Liver (tissue), 9 donors: ENCODE results near the gene SLC36A3. TPM values are rescaled to one million over a fixed set of nuclear protein-coding genes. Genes with fewer than 3 reads are reported as not detected.
A peak's percentile ranks its signal among the peaks of the same experiment; 100 is the strongest.

Source experiments
- DNase-seq: peaks from one replicate; pipeline ENCODE4 v3.0.0-alpha.2; 2017; ENCODE audit warnings: low spot score
- H3K27ac ChIP-seq, 2 donors: one replicate each; pipeline ENCODE4 v1.7.0; 2013; ENCODE audit warnings: inconsistent platforms in 2 of 2, low read length in 2 of 2, control low read depth in 1 of 2, low read depth in 1 of 2, mild to moderate bottlenecking in 1 of 2
- H3K27me3 ChIP-seq, 4 donors: one replicate each; pipeline versions ENCODE4 v1.6.1 to v1.7.0; 2013; ENCODE audit warnings: low read length in 3 of 4, inconsistent platforms in 1 of 4, mild to moderate bottlenecking in 1 of 4, moderate library complexity in 1 of 4; ENCODE audit not compliant: control insufficient read depth in 4 of 4, insufficient read depth in 4 of 4
- H3K36me3 ChIP-seq, 4 donors: one replicate each; pipeline versions ENCODE4 v1.6.1 to v1.7.0; 2013; ENCODE audit warnings: low read length in 3 of 4, mild to moderate bottlenecking in 3 of 4, low read depth in 1 of 4, moderate library complexity in 1 of 4; ENCODE audit not compliant: control insufficient read depth in 4 of 4, insufficient read depth in 3 of 4
- H3K4me1 ChIP-seq, 4 donors: one replicate each; pipeline versions ENCODE4 v1.6.1 to v1.7.0; 2013; ENCODE audit warnings: low read length in 3 of 4, mild to moderate bottlenecking in 3 of 4, moderate library complexity in 1 of 4; ENCODE audit not compliant: control insufficient read depth in 4 of 4, insufficient read depth in 4 of 4
- H3K4me3 ChIP-seq, 3 donors: one replicate each; pipeline versions ENCODE4 v1.6.1 to v1.7.0; 2013; ENCODE audit warnings: low read length in 3 of 3, control low read depth in 1 of 3, low read depth in 1 of 3, mild to moderate bottlenecking in 1 of 3
- H3K9ac ChIP-seq, 2 donors: one replicate each; pipeline ENCODE4 v1.7.0; 2013; ENCODE audit warnings: low read length in 2 of 2, mild to moderate bottlenecking in 2 of 2, moderate library complexity in 2 of 2, control low read depth in 1 of 2, low read depth in 1 of 2
- H3K9me3 ChIP-seq, 4 donors: one replicate each; pipeline versions ENCODE4 v1.6.1 to v1.7.0; 2013; ENCODE audit warnings: low read length in 3 of 4; ENCODE audit not compliant: control insufficient read depth in 4 of 4
- EGR1 ChIP-seq, 2 donors: IDR thresholded peaks; 2 replicates each; pipeline ENCODE4 v1.6.1; 2016 to 2018; ENCODE audit warnings: antibody characterized with exemption in 2 of 2, low read depth in 2 of 2
- FOXA1 ChIP-seq: IDR thresholded peaks from 2 replicates; pipeline ENCODE4 v1.6.1; 2016; ENCODE audit warnings: antibody characterized with exemption
- FOXA2 ChIP-seq: IDR thresholded peaks from 2 replicates; pipeline ENCODE4 v1.6.1; 2016; ENCODE audit warnings: antibody characterized with exemption
- GABPA ChIP-seq, 2 donors: IDR thresholded peaks in 1 of 2; conservative IDR thresholded peaks in 1 of 2; 2 replicates each; pipeline ENCODE4 v1.6.1; 2016; ENCODE audit warnings: antibody characterized with exemption in 2 of 2, mild to moderate bottlenecking in 1 of 2, moderate library complexity in 1 of 2
- HNF4A ChIP-seq, 2 donors: conservative IDR thresholded peaks; 2 replicates each; pipeline ENCODE4 v1.6.1; 2016; ENCODE audit warnings: antibody characterized with exemption in 2 of 2, mild to moderate bottlenecking in 2 of 2
- HNF4G ChIP-seq: IDR thresholded peaks from 2 replicates; pipeline ENCODE4 v1.6.1; 2016; ENCODE audit warnings: antibody characterized with exemption
- JUND ChIP-seq, 2 donors: IDR thresholded peaks; 2 replicates each; pipeline ENCODE4 v1.6.1; 2016; ENCODE audit warnings: antibody characterized with exemption in 2 of 2
- NR2F2 ChIP-seq: IDR thresholded peaks from 2 replicates; pipeline ENCODE4 v1.6.1; 2016; ENCODE audit warnings: antibody characterized with exemption
- RAD21 ChIP-seq, 2 donors: IDR thresholded peaks; 2 replicates each; pipeline ENCODE4 v1.6.1; 2016; ENCODE audit warnings: antibody characterized with exemption in 2 of 2, mild to moderate bottlenecking in 2 of 2
- RXRA ChIP-seq, 2 donors: IDR thresholded peaks; 2 replicates each; pipeline ENCODE4 v1.6.1; 2017 to 2018; ENCODE audit warnings: antibody characterized with exemption in 2 of 2, mild to moderate bottlenecking in 1 of 2
- SP1 ChIP-seq: IDR thresholded peaks from 2 replicates; pipeline ENCODE4 v1.6.1; 2018; ENCODE audit warnings: antibody characterized with exemption, mild to moderate bottlenecking
- TAF1 ChIP-seq: conservative IDR thresholded peaks from 2 replicates; pipeline ENCODE4 v1.6.1; 2016; ENCODE audit warnings: antibody characterized with exemption, mild to moderate bottlenecking
- YY1 ChIP-seq: IDR thresholded peaks from 2 replicates; pipeline ENCODE4 v1.6.1; 2016; ENCODE audit warnings: antibody characterized with exemption, mild to moderate bottlenecking
- WGBS: extraction: QIAGEN DNeasy Blood & Tissue Kit; methylation state at CpG from one replicate; pipeline ENCODE4 v1.1.7; 2013; 5-methylcytosine and 5-hydroxymethylcytosine counted together
- polyA plus RNA-seq, 2 donors: library from polyadenylated mRNA; stranded (reverse) in 1 of 2; unstranded in 1 of 2; fragments of 200-250 nt in 1 of 2; fragments of >200 nt in 1 of 2; fragmentation: Nextera tagmentation in 1 of 2; extraction: Ambion mirVana in 1 of 2; gene quantifications; one replicate each; pipeline versions ENCODE4 v1.2.1 to v1.2.3, GENCODE V29; 2013 to 2015
- total RNA-seq, 2 donors: library from RNA; depleted of rRNA; stranded (reverse); fragments of >200 nt; gene quantifications; one replicate each; pipeline ENCODE4 v1.2.3, GENCODE V29; 2014
- TF ChIP-seq, protein P1 (sequence below): IDR thresholded peaks from 2 replicates; pipeline ENCODE4 v1.6.1; 2016; ENCODE audit warnings: antibody characterized with exemption, mild to moderate bottlenecking
- TF ChIP-seq, protein P2 (sequence below): IDR thresholded peaks from 2 replicates; pipeline ENCODE4 v1.6.1; 2016; ENCODE audit warnings: antibody characterized with exemption
- TF ChIP-seq, protein P3 (sequence below): IDR thresholded peaks from 2 replicates; pipeline ENCODE4 v1.6.1; 2016; ENCODE audit warnings: antibody characterized with exemption
- TF ChIP-seq, protein P4 (sequence below): IDR thresholded peaks from 2 replicates; pipeline ENCODE4 v1.6.1; 2016; ENCODE audit warnings: antibody characterized with exemption
- TF ChIP-seq, protein P5 (sequence below): fragments of 150-350 bp; IDR thresholded peaks from 2 replicates; pipeline ENCODE4 v1.5.1; 2017; ENCODE audit warnings: improper control_type of control experiment, low read depth, low read length; ENCODE audit not compliant: missing input control
- donor health status: healthy.
- donor health status: healthy.
- donor health status: healthy.
- donor health status: healthy.
- donor health status: healthy.

Gene SLC36A3
- total and polyA plus RNA-seq, 4 donors, result not detected

DNA sequence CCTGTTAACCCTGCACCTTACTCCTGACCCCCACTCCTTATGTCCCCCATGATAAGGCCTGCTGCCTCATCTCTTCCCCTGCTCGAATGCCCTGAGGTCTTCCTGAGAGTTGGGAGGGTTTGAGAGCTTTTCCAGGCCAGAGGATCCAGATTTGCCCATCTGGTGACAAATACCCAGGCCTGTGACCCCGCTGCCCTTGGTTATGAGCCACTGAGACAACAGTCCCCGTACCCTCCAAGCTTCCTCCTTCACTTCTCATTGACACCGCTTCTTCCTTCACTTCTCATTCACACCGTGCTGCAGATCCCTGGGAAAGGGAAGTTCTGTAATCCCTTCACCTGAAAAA is 50.0 kb downstream of the SLC36A3 start (continued):
- TF ChIP-seq, protein P1, sequence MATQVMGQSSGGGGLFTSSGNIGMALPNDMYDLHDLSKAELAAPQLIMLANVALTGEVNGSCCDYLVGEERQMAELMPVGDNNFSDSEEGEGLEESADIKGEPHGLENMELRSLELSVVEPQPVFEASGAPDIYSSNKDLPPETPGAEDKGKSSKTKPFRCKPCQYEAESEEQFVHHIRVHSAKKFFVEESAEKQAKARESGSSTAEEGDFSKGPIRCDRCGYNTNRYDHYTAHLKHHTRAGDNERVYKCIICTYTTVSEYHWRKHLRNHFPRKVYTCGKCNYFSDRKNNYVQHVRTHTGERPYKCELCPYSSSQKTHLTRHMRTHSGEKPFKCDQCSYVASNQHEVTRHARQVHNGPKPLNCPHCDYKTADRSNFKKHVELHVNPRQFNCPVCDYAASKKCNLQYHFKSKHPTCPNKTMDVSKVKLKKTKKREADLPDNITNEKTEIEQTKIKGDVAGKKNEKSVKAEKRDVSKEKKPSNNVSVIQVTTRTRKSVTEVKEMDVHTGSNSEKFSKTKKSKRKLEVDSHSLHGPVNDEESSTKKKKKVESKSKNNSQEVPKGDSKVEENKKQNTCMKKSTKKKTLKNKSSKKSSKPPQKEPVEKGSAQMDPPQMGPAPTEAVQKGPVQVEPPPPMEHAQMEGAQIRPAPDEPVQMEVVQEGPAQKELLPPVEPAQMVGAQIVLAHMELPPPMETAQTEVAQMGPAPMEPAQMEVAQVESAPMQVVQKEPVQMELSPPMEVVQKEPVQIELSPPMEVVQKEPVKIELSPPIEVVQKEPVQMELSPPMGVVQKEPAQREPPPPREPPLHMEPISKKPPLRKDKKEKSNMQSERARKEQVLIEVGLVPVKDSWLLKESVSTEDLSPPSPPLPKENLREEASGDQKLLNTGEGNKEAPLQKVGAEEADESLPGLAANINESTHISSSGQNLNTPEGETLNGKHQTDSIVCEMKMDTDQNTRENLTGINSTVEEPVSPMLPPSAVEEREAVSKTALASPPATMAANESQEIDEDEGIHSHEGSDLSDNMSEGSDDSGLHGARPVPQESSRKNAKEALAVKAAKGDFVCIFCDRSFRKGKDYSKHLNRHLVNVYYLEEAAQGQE, result no peak
- TF ChIP-seq, protein P2, sequence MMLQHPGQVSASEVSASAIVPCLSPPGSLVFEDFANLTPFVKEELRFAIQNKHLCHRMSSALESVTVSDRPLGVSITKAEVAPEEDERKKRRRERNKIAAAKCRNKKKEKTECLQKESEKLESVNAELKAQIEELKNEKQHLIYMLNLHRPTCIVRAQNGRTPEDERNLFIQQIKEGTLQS, result no peak
- TF ChIP-seq RAD21 (IDR thresholded peaks at IDR 0.05), result no peak
- TF ChIP-seq HNF4G, result no peak
- TF ChIP-seq TAF1, result no peak
- TF ChIP-seq FOXA2, result no peak
- no peak for TF ChIP-seq RXRA (IDR thresholded peaks at IDR 0.05)
- TF ChIP-seq, protein P3, sequence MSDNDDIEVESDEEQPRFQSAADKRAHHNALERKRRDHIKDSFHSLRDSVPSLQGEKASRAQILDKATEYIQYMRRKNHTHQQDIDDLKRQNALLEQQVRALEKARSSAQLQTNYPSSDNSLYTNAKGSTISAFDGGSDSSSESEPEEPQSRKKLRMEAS, result no peak

DNA sequence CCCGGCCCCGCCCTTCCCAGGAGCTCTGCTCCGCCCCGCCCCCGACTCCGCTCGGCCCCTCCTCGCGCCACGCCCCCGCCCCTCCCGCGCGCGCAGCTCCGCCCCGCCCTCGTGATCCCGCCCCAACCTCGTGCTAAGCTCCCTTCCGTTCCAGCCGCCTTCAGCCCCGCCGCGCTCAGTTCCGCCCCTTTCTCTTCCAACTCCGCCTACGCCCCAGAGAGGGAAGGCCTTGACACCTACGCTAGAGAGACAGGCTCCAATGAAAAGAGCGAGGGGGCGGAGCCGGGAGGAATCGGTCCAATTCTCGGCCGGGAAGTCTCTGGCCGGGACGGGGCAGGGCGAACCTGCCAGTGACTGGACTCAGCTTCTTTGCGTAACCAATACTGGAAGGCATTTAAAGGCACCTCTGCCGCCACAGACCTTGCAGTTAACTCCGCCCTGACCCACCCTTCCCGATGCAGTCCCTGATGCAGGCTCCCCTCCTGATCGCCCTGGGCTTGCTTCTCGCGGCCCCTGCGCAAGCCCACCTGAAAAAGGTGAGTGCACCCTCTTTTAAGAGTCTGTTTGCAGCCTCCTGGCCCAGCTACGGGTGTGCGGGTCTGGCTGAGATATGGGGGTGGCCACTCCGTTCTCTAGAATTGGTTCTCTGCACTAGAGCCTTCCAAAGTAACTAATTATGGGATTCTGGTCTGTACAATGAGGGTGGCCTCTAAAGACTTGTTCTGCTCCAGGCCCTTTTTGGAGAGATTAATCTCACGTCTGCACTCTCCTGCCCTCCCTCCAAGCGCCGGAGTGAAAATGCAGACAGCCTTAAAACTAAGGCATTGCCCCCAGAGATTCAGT is 50.6 kb downstream of the SLC36A3 start, which contains the start of gene GM2A:
Gene GM2A (plus strand): TSS at position 424 of the 843 bp plus-strand sequence. CDS start 32 bp downstream, at position 456.
- Histone ChIP-seq H3K9ac (peak within 1 kb of the TSS; percentile 62 to 88), H3K9me3 (no peaks in the 10 kb centered on the region), H3K27me3 (no peaks in the 10 kb centered on the region), H3K27ac (peak within 1 kb of the TSS; percentile 84 to 86), H3K36me3 (no peaks in the 10 kb centered on the region), H3K4me1 (peaks cover 8 to 42% (median 32%) of the 10 kb centered on the region in 4 donors), H3K4me3 (peak within 1 kb of the TSS; percentile 66 to 89 (median 86))
- peak; percentile 99 for DNase-seq
- peak; percentile 54 to 61 for TF ChIP-seq RAD21 (IDR thresholded peaks at IDR 0.05)
- TF ChIP-seq, protein P4, sequence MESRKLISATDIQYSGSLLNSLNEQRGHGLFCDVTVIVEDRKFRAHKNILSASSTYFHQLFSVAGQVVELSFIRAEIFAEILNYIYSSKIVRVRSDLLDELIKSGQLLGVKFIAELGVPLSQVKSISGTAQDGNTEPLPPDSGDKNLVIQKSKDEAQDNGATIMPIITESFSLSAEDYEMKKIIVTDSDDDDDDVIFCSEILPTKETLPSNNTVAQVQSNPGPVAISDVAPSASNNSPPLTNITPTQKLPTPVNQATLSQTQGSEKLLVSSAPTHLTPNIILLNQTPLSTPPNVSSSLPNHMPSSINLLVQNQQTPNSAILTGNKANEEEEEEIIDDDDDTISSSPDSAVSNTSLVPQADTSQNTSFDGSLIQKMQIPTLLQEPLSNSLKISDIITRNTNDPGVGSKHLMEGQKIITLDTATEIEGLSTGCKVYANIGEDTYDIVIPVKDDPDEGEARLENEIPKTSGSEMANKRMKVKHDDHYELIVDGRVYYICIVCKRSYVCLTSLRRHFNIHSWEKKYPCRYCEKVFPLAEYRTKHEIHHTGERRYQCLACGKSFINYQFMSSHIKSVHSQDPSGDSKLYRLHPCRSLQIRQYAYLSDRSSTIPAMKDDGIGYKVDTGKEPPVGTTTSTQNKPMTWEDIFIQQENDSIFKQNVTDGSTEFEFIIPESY, result peak; percentile 96
- TF ChIP-seq EGR1 (IDR thresholded peaks at IDR 0.05; ENCODE audit: low read depth in 2 of 2), result peak; percentile 94 to 98
- TF ChIP-seq FOXA1, result peak; percentile 73
- peak; percentile 34 for TF ChIP-seq FOXA2
- TF ChIP-seq HNF4G, result no peak
- TF ChIP-seq RXRA (IDR thresholded peaks at IDR 0.05), result peak; percentile 51 to 60
- no peak for TF ChIP-seq TAF1
- TF ChIP-seq, protein P5, sequence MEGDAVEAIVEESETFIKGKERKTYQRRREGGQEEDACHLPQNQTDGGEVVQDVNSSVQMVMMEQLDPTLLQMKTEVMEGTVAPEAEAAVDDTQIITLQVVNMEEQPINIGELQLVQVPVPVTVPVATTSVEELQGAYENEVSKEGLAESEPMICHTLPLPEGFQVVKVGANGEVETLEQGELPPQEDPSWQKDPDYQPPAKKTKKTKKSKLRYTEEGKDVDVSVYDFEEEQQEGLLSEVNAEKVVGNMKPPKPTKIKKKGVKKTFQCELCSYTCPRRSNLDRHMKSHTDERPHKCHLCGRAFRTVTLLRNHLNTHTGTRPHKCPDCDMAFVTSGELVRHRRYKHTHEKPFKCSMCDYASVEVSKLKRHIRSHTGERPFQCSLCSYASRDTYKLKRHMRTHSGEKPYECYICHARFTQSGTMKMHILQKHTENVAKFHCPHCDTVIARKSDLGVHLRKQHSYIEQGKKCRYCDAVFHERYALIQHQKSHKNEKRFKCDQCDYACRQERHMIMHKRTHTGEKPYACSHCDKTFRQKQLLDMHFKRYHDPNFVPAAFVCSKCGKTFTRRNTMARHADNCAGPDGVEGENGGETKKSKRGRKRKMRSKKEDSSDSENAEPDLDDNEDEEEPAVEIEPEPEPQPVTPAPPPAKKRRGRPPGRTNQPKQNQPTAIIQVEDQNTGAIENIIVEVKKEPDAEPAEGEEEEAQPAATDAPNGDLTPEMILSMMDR, result no peak
- TF ChIP-seq HNF4A (conservative IDR thresholded peaks at IDR 0.05), result peak; percentile 67 to 70
- TF ChIP-seq, protein P1, result peak; percentile 87
- peak; percentile 49 to 84 for TF ChIP-seq GABPA (IDR thresholded peaks at IDR 0.05 in 1 of 2, conservative IDR thresholded peaks at IDR 0.05 in 1 of 2)
- peak; percentile 17 to 80 for TF ChIP-seq JUND (IDR thresholded peaks at IDR 0.05)
- TF ChIP-seq, protein P3, result peak; percentile 89
- peak; percentile 96 for TF ChIP-seq SP1
- peak; percentile 3 for TF ChIP-seq NR2F2
- TF ChIP-seq, protein P2, result peak; percentile 37
- TF ChIP-seq YY1, result peak; percentile 70
- 1% methylated on average over 52 of the region's 52 CpGs for WGBS
